Stomach (tissue), 9 donors: ENCODE data around the gene FTO. TPM values are rescaled to one million over a fixed set of nuclear protein-coding genes. Genes with fewer than 3 reads are reported as not detected.

Source experiments
- DNase-seq, 2 donors: peaks; one replicate each; pipeline versions ENCODE4 v3.0.0 to v3.0.0-alpha.2; 2013 to 2019
- H3K27ac ChIP-seq, 5 donors: fragments of 200-600 bp in 4 of 5; sonication (generic) in 4 of 5; one replicate each; pipeline ENCODE4 v1.5.1; 2013 to 2019; ENCODE audit warnings: mild to moderate bottlenecking in 1 of 5, moderate library complexity in 1 of 5
- H3K27me3 ChIP-seq, 3 donors: fragments of 200-600 bp; sonication (generic); one replicate each; pipeline ENCODE4 v1.5.1; 2017 to 2019; ENCODE audit warnings: mixed run types in 1 of 3
- H3K36me3 ChIP-seq, 4 donors: fragments of 200-600 bp; sonication (generic); 1 replicate in 3 of 4; 2 replicates in 1 of 4; pipeline ENCODE4 v1.5.1; 2016 to 2019
- H3K4me1 ChIP-seq, 4 donors: fragments of 200-600 bp; sonication (generic); one replicate each; pipeline ENCODE4 v1.5.1; 2016 to 2019
- H3K4me3 ChIP-seq, 4 donors: fragments of 200-600 bp; sonication (generic) in 3 of 4; one replicate each; pipeline ENCODE4 v1.5.1; 2016 to 2019; ENCODE audit warnings: mild to moderate bottlenecking in 1 of 4
- H3K9me3 ChIP-seq, 4 donors: fragments of 200-600 bp; sonication (generic); one replicate each; pipeline ENCODE4 v1.5.1; 2016 to 2019
- EP300 ChIP-seq: sonication (generic); formaldehyde crosslinking; IDR thresholded peaks from one replicate; pipeline ENCODE4 v1.6.1; 2017; ENCODE audit warnings: antibody characterized with exemption
- POLR2A ChIP-seq, 4 donors: fragments of 450-650 bp; IDR thresholded peaks; one replicate each; pipeline ENCODE4 v1.6.1; 2016; ENCODE audit warnings: antibody characterized with exemption in 4 of 4, control low read depth in 2 of 4, mild to moderate bottlenecking in 1 of 4, moderate library complexity in 1 of 4
- POLR2AphosphoS5 ChIP-seq, 3 donors: sonication (generic); formaldehyde crosslinking; IDR thresholded peaks; one replicate each; pipeline ENCODE4 v1.6.1; 2016; ENCODE audit warnings: antibody characterized with exemption in 3 of 3
- WGBS, 5 donors: extraction: QIAGEN DNeasy Blood & Tissue Kit in 3 of 5; methylation state at CpG; one replicate each; pipeline versions ENCODE4 v1.1.5 to v1.1.7; 2013 to 2018; 5-methylcytosine and 5-hydroxymethylcytosine counted together
- intact Hi-C: fragments of 100-400 bp; cut with DNase I; formaldehyde crosslinking; loops from one replicate; pipeline ENCODE4 v1.15.1; 2023; ENCODE audit warnings: low total_unique reads
- polyA plus RNA-seq, 3 donors: library from polyadenylated mRNA; stranded (reverse); fragments of 200-250 nt; gene quantifications; one replicate each; pipeline ENCODE4 v1.2.3, GENCODE V29; 2013
- total RNA-seq, 5 donors: library from RNA; depleted of rRNA; stranded (reverse); fragments of >200 nt; gene quantifications; one replicate each; pipeline versions ENCODE4 v1.1.0 to v1.2.3, GENCODE V29; 2014 to 2016
- TF ChIP-seq, protein P1 (sequence below), 7 experiments: fragments of 450-650 bp in 4 of 7; fragments of 200-600 bp in 3 of 7; sonication (generic) in 3 of 7; IDR thresholded peaks; one replicate each; pipeline ENCODE4 v1.5.1; 2016 to 2019; ENCODE audit warnings: antibody characterized with exemption in 7 of 7, control low read depth in 2 of 7, mild to moderate bottlenecking in 1 of 7
- donor health status: healthy with polysubstance abuse.
- donor health status: Bipolar disorder and iron deficiency.
- donor health status: healthy.

FTO gene
- total and polyA plus RNA-seq, 8 donors: 9.3 to 88.7 (median 24.6) TPM

DNA sequence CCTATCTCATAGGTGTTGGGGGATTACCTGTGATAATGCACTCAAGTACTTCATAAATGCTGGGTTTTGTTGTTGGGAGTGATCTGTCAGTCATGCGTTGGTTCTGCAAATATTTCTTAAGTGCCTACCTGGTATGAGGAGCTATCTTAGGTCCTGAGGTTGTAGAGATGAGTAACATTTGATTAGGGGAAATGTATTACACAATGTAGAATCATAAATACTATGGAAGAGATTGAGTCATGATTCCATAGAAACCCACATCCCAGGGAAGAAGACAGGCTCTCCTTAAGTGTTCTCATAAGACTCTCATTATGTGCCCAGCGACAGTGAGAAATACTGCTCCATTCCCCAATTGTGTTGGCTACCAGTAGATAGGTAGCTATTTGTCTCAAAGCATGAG lies 240.1 kb downstream of the FTO start:
- no peak overlapping the region for H3K4me3 ChIP-seq
- WGBS, 5 donors: 92 to 98% (median 94%) methylated on average over 2 of the region's 2 CpGs
- TF ChIP-seq EP300 (no peak), POLR2AphosphoS5 (IDR thresholded peaks at IDR 0.05) (no peak), POLR2A (IDR thresholded peaks at IDR 0.05) (no peak)
- TF ChIP-seq, protein P1, sequence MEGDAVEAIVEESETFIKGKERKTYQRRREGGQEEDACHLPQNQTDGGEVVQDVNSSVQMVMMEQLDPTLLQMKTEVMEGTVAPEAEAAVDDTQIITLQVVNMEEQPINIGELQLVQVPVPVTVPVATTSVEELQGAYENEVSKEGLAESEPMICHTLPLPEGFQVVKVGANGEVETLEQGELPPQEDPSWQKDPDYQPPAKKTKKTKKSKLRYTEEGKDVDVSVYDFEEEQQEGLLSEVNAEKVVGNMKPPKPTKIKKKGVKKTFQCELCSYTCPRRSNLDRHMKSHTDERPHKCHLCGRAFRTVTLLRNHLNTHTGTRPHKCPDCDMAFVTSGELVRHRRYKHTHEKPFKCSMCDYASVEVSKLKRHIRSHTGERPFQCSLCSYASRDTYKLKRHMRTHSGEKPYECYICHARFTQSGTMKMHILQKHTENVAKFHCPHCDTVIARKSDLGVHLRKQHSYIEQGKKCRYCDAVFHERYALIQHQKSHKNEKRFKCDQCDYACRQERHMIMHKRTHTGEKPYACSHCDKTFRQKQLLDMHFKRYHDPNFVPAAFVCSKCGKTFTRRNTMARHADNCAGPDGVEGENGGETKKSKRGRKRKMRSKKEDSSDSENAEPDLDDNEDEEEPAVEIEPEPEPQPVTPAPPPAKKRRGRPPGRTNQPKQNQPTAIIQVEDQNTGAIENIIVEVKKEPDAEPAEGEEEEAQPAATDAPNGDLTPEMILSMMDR (IDR thresholded peaks at IDR 0.05): no peak
- H3K27ac ChIP-seq: no peak overlapping the region
- H3K36me3 ChIP-seq: peaks cover 0 to 6% (median 0%) of the 10 kb centered on the region in 4 donors
- intact Hi-C loops: no loop called here
- peaks cover 0 to 22% (median 0%) of the 10 kb centered on the region in 4 donors for H3K4me1 ChIP-seq
- H3K27me3 ChIP-seq: no peaks in the 10 kb centered on the region
- DNase-seq: no peak
- H3K9me3 ChIP-seq: no peaks in the 10 kb centered on the region

DNA sequence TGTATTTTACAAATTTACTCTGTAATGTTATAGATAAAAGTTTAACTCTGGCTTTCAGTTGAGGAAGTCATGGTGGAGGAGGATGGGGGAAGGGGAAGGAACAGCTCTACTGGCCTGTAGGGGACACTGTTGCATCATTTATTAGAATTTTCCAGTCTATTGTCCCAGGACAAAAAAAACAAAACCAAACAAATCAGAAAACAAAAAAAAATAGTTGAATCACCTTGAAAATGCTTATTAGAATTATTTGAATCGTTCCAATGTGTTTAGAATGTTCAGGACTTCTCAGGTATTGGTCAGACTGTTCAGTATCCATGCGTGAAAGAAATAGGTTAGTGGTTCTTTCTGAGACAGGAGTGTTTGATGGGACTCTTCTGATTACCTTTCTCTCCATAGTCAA lies 242.0 kb downstream of the FTO start:
- intact Hi-C loops: no loop called here

DNA sequence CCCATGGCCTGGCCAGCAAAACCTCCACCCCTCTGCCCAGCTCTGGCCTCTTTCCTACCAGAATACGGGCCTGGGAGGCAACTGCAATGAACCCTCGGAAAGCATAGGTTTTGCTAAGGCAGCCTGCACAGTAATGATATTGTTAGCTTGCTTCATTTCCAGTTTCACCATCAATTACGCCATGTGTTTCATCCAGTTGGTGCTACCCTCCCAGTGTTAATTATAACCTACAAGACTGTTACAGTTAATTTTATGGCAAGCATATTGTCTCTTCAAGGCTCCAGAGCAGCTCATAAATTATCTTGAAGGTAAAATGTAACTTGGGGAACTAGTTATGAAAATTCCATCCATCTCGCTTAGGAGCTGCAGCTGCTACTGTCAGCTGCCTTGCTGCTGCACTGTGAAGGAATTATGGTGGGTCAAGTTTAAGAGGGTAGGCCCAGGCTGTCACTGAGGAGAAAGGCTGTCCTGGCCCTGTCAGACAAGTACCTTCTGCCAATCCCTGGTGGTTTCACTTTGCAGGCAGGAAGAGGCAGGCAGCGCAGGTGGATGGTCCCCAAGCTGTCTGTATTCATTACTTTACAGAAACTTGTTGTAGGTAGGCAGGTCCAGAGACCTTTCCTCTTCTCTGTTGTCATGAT lies 242.9 kb downstream of the FTO start:
- 88 to 100% (median 93%) methylated on average over 5 of the region's 5 CpGs for WGBS, 5 donors
- intact Hi-C loops: no loop called here

More for the DNA sequence above, 242.0 kb downstream of the FTO start:
- no peaks in the 10 kb centered on the region for H3K9me3 ChIP-seq
- H3K36me3 ChIP-seq: peaks cover 0 to 6% (median 0%) of the 10 kb centered on the region in 4 donors
- no peak overlapping the region for H3K4me3 ChIP-seq
- TF ChIP-seq EP300 (no peak), POLR2A (IDR thresholded peaks at IDR 0.05) (no peak), POLR2AphosphoS5 (IDR thresholded peaks at IDR 0.05) (no peak)
- TF ChIP-seq, protein P1 (IDR thresholded peaks at IDR 0.05): peak in 5 of 7 experiments; percentile 15 to 82 (median 71)
- peak in 1 of 2 donors; percentile 67 for DNase-seq
- peaks cover 0 to 25% (median 6%) of the 10 kb centered on the region in 4 donors for H3K4me1 ChIP-seq
- WGBS, 5 donors: 64 to 77% (median 67%) methylated on average over 2 of the region's 2 CpGs
- no peak overlapping the region for H3K27ac ChIP-seq
- no peaks in the 10 kb centered on the region for H3K27me3 ChIP-seq

DNA sequence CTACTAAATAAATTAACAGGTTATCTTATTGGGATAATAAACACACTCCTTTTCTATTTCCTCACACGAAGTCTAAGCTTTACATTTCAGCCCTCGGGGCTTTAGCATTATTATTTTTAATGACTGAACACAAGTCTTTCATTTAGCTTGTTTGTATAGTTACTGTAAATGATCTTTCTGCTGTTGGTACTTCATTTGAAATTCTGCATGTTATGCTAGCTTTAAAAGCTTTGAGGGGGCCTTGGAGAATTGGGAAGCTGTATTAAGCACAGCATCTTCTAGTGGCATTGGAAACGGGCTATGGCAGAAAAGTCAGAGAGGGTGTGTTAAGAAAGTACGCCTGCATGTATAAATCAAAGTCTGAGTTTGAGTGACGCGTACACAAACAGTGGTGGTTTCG lies 243.7 kb downstream of the FTO start:
- 74 to 84% (median 81%) methylated on average over 7 of the region's 7 CpGs for WGBS, 5 donors
- no peak for DNase-seq
- Histone ChIP-seq H3K4me3 (no peak overlapping the region), H3K36me3 (no peaks in the 10 kb centered on the region), H3K27ac (no peak overlapping the region), H3K27me3 (no peaks in the 10 kb centered on the region), H3K4me1 (peaks cover 0 to 36% (median 13%) of the 10 kb centered on the region in 4 donors), H3K9me3 (no peaks in the 10 kb centered on the region)
- intact Hi-C loops: no loop called here
- TF ChIP-seq, protein P1 (IDR thresholded peaks at IDR 0.05): no peak
- no peak for TF ChIP-seq EP300
- no peak for TF ChIP-seq POLR2AphosphoS5 (IDR thresholded peaks at IDR 0.05)
- no peak for TF ChIP-seq POLR2A (IDR thresholded peaks at IDR 0.05)

More for the DNA sequence above, 242.9 kb downstream of the FTO start:
- H3K9me3 ChIP-seq: no peaks in the 10 kb centered on the region
- H3K27ac ChIP-seq: no peak overlapping the region
- no peaks in the 10 kb centered on the region for H3K27me3 ChIP-seq
- TF ChIP-seq POLR2A (IDR thresholded peaks at IDR 0.05) (no peak), EP300 (no peak), POLR2AphosphoS5 (IDR thresholded peaks at IDR 0.05) (no peak)
- TF ChIP-seq, protein P1 (IDR thresholded peaks at IDR 0.05): no peak
- peaks cover 0 to 28% (median 7%) of the 10 kb centered on the region in 4 donors for H3K4me1 ChIP-seq
- no peak for DNase-seq
- H3K4me3 ChIP-seq: no peak overlapping the region
- H3K36me3 ChIP-seq: no peaks in the 10 kb centered on the region
